Measurements from ENCODE around the gene PPCDC.
"Not testable (repeated sequence)": the region's sequence is repeated elsewhere in the genome, so short reads cannot be mapped to it uniquely, and the experiment has no call there.

The PPCDC gene

GRCh38 chr15:75081150-75081549, 57.8 kb downstream of the PPCDC start:
- Histone ChIP-seq H3K36me3 (ENCODE audit: insufficient read depth, low read length) (no peaks in the 10 kb centered on the region), H3K4me2 (ENCODE audit: low read depth, low read length, poor library complexity, severe bottlenecking) (no peak overlapping the region), H2AFZ (ENCODE audit: low read length) (no peak overlapping the region), H3K9me2 (replicated peaks; ENCODE audit: low read depth, low read length) (no peaks in the 10 kb centered on the region), H3K9ac (ENCODE audit: low read depth, low read length, poor library complexity, severe bottlenecking) (no peak overlapping the region), H3K27me3 (ENCODE audit: insufficient read depth, low read length, poor library complexity, severe bottlenecking) (no peaks in the 10 kb centered on the region), H3K79me2 (ENCODE audit: insufficient read depth, low read length) (no peaks in the 10 kb centered on the region), H3F3A (ENCODE audit: low read depth) (0 out of 2 replicates have a peak, but pooled peaks cover 6% of the 10 kb centered on the region), H3K4me3 (ENCODE audit: low read length, poor library complexity, severe bottlenecking) (no peak overlapping the region), H4K20me1 (ENCODE audit: insufficient read depth, low read length, poor library complexity, severe bottlenecking) (no peaks in the 10 kb centered on the region), H3K9me3 (ENCODE audit: insufficient read depth, low read depth, low read length) (peaks cover 8% of the 10 kb centered on the region; the same call in 1 of the 2 replicates), H3K4me1 (ENCODE audit: insufficient read depth, low read length, poor library complexity, severe bottlenecking) (no peaks in the 10 kb centered on the region)
- no peak for TF ChIP-seq CTCF (conservative IDR thresholded peaks at IDR 0.05; ENCODE audit: low read length)
- TF ChIP-seq EZH2phosphoT487 (IDR thresholded peaks at IDR 0.05; ENCODE audit: borderline replicate concordance), result no peak

GRCh38 chr15:75082689-75083088, 59.3 kb downstream of the PPCDC start:
- 0 out of 2 replicates have a peak, but pooled peaks cover 6% of the 10 kb centered on the region for H3F3A ChIP-seq (ENCODE audit: low read depth)
- H3K4me2 ChIP-seq (ENCODE audit: low read depth, low read length, poor library complexity, severe bottlenecking), result no peak overlapping the region
- no peaks in the 10 kb centered on the region for H3K4me1 ChIP-seq (ENCODE audit: insufficient read depth, low read length, poor library complexity, severe bottlenecking)
- H3K9me2 ChIP-seq (replicated peaks; ENCODE audit: low read depth, low read length), result no peaks in the 10 kb centered on the region
- H4K20me1 ChIP-seq (ENCODE audit: insufficient read depth, low read length, poor library complexity, severe bottlenecking), result no peaks in the 10 kb centered on the region
- no peak for TF ChIP-seq EZH2phosphoT487 (IDR thresholded peaks at IDR 0.05; ENCODE audit: borderline replicate concordance)
- no peak for TF ChIP-seq CTCF (conservative IDR thresholded peaks at IDR 0.05; ENCODE audit: low read length)
- no peak overlapping the region for H2AFZ ChIP-seq (ENCODE audit: low read length)
- no peaks in the 10 kb centered on the region for H3K36me3 ChIP-seq (ENCODE audit: insufficient read depth, low read length)
- no peaks in the 10 kb centered on the region for H3K27me3 ChIP-seq (ENCODE audit: insufficient read depth, low read length, poor library complexity, severe bottlenecking)
- no peaks in the 10 kb centered on the region for H3K9me3 ChIP-seq (ENCODE audit: insufficient read depth, low read depth, low read length)
- H3K79me2 ChIP-seq (ENCODE audit: insufficient read depth, low read length), result no peaks in the 10 kb centered on the region
- no peak overlapping the region for H3K9ac ChIP-seq (ENCODE audit: low read depth, low read length, poor library complexity, severe bottlenecking)
- H3K4me3 ChIP-seq (ENCODE audit: low read length, poor library complexity, severe bottlenecking), result no peak overlapping the region

- not testable (repeated sequence) for H3K9ac ChIP-seq (ENCODE audit: low read depth, low read length, poor library complexity, severe bottlenecking); H3K4me1 ChIP-seq (ENCODE audit: insufficient read depth, low read length, poor library complexity, severe bottlenecking); H3K9me3 ChIP-seq (ENCODE audit: insufficient read depth, low read depth, low read length)
Measured at GRCh38 chr15:75085708-75086107, 62.3 kb downstream of the PPCDC start.

More at GRCh38 chr15:75085708-75086107, 62.3 kb downstream of the PPCDC start:
- not testable (repeated sequence) for H2AFZ ChIP-seq (ENCODE audit: low read length); H3K4me3 ChIP-seq (ENCODE audit: low read length, poor library complexity, severe bottlenecking); H3F3A ChIP-seq (ENCODE audit: low read depth); H3K36me3 ChIP-seq (ENCODE audit: insufficient read depth, low read length); H3K79me2 ChIP-seq (ENCODE audit: insufficient read depth, low read length); H3K4me2 ChIP-seq (ENCODE audit: low read depth, low read length, poor library complexity, severe bottlenecking); H3K9me2 ChIP-seq (replicated peaks; ENCODE audit: low read depth, low read length); H3K27me3 ChIP-seq (ENCODE audit: insufficient read depth, low read length, poor library complexity, severe bottlenecking); H4K20me1 ChIP-seq (ENCODE audit: insufficient read depth, low read length, poor library complexity, severe bottlenecking)
